NCI-H2196 treated with DMSO at 0.1 percent for 48 hours (cell line): ENCODE measurements around the gene PSD4.

Experiments used
- DNase-seq: peaks from one replicate; lab custom pipeline; 2025; ENCODE audit not compliant: unreplicated experiment; lab: John Stamatoyannopoulos, UW

Gene PSD4

GRCh38 chr2:113258471-113259147 lies 84.8 kb downstream of the PSD4 start:
- no peak for DNase-seq
